ENCODE measurements around the gene PELI3.
A peak's percentile ranks its signal among the peaks of the same experiment; 100 is the strongest.
"Not testable (repeated sequence)": the region's sequence is repeated elsewhere in the genome, so short reads cannot be mapped to it uniquely, and the experiment has no call there.

Gene PELI3, protein sequence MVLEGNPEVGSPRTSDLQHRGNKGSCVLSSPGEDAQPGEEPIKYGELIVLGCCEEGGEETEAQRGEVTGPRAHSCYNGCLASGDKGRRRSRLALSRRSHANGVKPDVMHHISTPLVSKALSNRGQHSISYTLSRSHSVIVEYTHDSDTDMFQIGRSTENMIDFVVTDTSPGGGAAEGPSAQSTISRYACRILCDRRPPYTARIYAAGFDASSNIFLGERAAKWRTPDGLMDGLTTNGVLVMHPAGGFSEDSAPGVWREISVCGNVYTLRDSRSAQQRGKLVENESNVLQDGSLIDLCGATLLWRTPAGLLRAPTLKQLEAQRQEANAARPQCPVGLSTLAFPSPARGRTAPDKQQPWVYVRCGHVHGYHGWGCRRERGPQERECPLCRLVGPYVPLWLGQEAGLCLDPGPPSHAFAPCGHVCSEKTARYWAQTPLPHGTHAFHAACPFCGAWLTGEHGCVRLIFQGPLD

DNA sequence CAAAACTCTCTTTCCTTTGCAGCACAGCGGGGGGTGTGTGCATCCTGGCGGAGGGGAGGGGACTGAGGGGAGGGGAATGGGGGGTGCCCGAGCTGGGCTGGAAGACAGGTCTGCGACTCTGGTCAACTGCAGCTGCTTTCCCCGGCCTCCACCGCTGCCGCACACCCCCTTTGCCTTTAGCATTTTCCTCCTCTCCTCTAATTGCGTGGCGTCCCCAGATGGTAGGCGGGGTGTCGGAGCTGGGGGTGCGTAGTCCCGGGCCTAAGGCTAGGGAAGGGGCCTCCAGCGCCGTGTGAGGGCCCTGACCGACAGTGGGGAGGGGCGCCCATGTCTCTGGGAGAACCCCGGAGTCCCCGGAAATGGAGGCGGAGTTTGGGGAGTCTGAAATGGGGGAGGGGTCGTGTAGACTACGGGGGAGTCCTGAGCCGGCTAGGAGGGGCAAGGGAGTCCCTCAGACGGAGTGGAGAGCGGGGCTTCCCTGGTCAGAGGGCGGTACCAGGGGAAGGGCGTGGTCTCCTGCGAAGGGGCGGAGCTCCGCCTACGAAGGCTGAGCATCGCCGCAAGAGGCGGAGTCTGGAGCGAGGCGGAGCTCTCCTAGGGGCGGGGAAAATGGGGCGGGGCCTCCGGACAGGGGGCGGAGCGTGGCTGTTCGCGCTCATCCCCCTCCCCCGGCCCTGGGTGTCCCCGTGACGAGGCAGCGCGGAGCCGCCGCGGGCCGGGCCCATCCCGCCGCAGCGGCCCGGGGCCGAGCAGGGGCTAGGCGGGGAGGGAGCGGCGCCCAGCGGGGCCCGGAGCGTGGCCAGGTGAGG lies at the start of gene PELI3:
TSS of gene PELI3 (plus strand) at position 681 of the 809 bp plus-strand sequence. CDS start 1,224 bp downstream, outside the sequence.
- peak; percentile 96 for DNase-seq

DNA sequence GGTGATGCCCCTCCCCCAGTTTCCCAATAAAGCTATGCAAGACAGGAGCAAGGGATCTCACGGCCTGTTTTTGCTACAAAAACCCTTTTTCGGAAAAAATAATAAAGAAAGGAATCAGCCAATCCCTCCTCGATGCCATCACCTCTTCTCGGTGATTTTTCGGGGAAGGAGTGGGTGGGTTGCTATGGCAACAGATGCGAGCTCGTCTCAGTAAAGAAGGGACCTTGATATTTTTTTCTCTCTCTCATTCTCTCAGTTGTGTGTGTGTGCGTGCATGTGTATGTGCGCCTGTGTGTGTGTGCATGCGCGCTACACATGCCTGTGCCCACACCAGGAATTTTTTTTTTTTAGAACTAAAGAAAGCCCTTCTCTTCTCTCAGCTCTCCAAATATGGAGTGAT lies 49.7 kb upstream of the PELI3 start:
- no peak for DNase-seq

DNA sequence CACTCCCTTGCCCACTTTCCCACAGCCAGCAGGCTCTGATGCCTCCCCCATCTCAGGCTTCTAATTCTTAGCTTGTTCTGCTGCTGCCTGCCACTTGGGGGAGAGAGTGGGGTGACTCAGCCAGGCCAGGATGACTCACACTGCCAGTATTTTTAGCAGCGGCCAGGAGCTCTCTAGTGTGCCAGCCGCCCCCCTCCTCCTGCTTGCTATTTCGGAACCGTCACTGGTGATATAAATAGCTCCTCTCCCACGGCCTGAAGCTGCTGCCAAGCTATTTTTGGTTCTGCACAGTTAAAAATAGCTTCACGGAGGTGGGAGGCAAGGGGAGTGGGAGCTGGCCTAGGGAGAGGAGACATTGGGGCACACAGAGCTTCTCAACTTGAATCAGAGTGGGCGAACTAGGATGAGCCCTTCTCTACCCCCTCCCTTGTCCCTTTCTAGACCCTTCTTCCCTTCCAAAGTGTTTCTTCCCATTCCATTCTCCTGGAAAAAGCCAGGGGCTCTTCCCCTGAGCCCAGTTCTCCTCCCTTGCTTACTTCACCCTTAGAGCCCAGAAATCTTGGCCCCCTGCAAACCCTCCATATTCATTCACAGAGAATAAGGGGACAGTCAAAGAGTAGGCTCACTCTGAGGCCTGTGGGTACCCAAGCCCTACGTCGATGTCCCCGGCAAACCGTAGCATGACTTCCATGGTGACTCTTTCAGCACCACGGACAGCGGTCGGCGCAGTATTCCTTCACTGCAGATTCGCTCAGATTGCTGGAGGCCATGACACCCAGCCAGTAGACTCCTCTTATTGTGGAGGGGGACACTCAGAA lies 48.3 kb upstream of the PELI3 start:
- DNase-seq = peak; percentile 84

DNA sequence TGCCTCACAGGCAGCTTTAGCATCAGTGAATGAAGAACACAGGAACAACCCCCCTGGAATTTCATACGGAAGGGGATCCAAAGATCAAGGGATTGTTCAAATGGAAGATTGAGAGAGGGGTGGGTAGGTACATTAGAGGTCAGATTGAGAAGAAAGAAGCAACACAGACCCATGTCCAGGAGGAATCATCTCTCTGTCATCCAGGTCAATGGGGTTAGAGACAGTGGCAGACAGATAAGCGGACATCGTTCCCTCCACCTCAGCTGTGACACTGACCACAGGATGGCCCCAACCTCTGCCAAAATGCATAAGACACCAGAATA lies 47.8 kb upstream of the PELI3 start:
- DNase-seq = no peak

DNA sequence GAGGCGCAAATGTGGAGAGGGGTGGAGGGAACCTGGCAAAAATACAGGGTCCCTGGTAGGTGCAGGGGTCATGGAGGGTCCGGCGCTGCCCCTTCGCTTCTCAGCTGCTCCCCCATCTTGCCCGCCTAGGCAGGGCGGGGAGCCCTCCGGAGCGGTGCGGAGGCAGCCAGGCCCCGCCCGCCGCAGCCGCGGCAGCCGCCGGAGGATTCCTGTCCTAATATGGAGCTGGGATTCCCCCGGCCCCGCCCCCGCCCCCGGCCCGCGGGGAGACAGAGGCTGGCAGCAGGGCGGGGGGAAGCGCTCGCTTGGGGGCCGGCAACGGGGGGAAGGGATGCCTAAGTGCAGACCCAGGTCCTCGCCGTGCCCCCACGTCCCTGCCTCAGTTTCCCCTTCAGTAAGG lies 46.9 kb upstream of the PELI3 start:
- DNase-seq = peak; percentile 81

DNA sequence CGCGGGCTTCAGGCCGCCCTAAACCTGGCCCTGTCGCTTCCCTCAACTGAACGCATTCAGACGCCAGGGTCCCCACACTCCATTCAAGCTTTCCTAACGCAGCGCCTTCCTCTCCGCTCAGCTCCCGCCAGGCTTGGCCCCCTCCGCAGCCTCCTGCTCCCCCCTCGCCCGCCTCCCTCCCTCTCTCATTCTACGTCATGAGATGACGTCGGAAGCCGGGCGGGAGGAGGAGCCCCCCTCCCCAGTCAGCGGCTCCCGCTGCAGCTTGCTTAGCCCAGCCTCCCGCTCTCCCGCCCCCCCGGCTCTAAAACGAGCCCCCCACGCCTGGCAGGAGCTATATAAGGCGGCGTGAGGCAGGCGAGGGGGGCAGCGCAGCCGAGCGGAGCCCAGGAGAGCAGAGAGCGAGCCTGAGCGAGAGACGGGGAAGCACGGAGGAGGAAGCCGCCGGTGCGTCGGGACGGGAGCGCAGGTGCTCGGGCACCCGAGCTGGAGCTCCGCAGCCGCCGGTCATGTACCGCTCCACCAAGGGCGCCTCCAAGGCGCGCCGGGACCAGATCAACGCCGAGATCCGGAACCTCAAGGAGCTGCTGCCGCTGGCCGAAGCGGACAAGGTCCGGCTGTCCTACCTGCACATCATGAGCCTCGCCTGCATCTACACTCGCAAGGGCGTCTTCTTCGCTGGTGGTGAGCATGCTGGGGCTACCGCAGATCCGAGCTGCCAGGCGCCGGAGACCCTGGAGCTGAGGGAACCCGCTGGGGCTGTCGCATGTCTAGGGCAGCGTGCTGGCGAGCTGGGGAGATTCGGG lies 45.8 kb upstream of the PELI3 start, which contains the start of gene NPAS4:
TSS of gene NPAS4 (plus strand) at position 365 of the 806 bp plus-strand sequence. CDS start at position 510, 145 bp downstream.
- DNase-seq = peak; percentile 94

DNA sequence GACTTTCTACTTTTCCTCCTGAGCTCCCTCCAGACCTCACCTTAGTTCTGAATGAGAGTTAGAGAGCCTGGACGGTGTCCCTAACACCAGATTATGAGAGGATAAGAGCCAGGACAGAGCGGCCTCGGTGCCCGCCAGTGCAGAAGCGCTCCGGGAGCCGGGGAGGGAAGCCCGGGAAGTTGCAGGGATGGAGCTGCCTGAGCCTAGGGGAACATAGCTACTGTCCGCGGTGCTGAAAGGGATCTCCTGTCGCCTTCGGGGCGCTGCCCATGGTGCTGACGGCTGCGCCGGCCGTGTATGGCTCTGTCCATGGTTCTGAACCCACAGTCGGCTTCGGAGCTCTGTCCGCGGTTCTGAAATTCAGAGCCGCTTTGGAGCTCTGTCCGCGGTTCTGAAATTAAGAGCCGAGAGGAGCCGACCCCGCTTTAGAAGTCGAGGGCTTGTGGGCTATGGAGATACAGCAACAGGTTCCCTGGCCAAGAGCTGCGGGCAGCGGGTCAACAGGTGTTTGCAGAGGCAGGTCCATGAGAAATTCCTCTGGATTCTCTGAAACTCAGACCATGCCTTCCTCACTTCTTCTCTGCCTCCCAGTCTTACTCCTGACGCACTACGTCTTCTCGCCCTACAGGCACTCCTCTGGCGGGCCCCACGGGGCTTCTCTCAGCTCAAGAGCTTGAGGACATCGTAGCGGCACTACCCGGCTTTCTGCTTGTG lies 45.1 kb upstream of the PELI3 start:
- DNase-seq = peak; percentile 36

DNA sequence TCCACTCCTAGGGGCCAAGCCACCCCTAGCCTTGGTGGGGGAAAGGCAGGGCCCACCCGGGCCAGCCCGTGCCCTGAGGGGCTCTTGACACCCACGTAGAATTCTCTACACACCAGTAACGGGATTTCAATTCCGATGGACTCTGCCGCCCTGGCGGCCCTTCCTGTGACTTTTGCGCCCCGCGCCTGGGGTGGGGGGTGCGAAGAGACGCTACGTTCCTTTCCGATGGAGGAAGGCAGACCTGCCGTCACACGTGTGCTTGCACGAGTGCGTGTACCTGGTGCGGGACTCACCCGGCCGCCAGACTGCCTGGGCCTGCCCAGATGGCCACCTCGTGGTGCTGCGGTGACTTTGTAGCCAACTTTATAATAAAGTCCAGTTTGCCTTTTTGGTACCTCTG lies 40.4 kb upstream of the PELI3 start:
- DNase-seq = no peak

DNA sequence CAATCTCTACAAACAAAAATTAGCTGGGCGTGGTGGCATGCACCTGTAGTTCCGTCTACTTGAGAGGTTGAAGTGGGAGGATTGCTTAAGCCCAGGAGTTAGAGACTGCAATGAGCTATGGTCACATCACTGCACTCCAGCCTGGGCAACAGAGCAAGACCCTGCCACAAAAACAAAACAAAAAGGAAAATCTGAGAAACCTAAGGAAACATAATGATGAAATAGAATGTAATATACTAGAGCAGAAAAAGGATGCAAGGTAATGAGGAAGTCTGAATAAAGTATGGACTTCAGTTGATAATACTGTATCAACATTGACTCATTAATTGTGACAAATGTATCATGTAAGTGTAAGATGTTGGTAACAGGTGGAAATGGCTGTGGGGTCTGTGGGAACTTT lies 37.8 kb upstream of the PELI3 start:
- no peak for DNase-seq

DNA sequence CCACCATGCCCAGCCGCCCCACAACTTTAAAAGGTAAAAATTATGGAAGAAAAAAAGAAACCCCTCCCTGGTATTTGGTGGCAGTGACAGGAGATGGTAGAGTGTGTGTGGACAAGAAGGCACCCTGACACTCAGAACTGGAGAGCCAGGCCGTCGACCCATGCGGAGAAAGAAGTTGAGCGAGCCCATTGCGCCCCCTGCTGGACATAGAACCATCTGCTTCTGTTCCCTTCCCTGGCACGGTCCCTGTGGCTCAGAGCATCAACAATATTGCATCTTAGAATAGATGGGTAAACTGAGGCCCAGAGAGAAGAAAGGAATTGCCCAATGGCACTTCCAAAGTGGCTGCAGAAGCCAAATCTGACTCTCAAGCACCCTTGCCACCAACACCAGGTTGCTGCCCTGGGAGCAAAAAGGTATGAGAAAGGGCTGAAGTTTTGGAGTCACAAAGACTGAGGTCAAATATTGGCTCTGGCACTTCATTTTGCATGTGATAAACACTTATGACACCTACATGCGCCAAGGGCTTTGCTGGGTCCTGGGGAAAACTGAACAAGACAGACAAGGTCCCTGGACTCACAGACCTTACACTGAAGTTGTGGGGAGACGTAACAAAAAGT lies 36.6 kb upstream of the PELI3 start:
- DNase-seq = peak; percentile 84

DNA sequence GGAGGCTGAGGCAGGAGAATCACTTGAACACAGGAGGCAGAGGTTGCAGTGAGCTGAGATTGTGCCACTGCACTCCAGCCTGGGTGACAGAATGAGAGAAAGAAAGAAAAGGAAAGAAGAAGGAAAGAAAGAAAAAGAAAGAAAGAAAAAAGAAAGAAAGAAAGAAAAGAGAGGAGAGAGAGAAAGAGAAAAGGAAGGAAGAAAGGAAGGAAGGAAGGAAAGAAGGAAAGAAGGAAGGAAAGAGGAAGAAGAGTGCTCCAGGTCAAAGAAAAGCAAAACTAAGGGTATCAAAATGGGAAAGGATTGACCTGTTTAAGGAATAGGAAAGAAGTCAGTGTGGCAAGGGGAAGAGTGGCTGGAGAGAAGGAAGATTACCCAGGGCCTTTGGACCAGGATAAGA lies 35.4 kb upstream of the PELI3 start:
- DNase-seq = not testable (repeated sequence)

DNA sequence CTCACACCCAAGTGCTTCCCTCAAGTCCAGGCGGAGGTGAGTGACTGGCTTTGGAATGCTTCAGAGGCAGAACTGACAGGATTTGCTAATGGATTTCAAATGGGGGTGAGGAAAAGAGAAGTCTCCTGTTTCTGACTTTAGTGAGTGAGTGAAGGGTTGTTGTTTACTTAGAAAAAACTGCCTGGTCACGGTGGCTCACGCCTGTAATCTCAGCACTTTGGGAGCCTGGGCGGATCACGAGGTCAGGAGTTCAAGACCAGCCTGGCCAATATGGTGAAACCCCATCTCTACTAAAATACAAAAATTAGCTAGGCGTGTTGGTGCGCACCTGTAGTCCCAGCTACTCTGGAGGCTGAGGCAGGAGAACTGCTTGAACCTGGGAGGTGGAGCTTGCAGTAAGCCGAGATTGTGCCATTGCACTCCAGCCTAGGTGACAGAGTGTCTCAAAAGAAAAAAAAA lies 34.8 kb upstream of the PELI3 start:
- DNase-seq = not testable (repeated sequence)

DNA sequence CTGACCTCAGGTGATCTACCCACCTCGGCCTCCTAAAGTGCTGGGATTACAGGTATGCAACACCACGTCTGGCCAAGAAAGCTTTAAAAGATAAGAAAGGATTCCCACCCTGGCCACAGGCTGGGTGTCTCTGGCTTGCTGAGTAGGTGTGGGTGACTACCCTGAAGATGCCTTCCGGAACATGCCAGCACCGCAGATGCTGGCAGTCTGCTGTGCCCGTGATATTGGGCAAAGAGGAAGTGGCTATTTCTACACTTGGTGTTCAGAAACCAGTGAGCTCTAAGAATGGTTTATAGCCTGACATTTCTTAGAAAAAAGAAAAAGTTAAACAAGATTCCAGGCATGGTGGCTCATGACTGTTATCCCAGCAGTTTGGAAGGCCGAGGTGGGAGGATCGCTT lies 34.1 kb upstream of the PELI3 start:
- DNase-seq = no peak

DNA sequence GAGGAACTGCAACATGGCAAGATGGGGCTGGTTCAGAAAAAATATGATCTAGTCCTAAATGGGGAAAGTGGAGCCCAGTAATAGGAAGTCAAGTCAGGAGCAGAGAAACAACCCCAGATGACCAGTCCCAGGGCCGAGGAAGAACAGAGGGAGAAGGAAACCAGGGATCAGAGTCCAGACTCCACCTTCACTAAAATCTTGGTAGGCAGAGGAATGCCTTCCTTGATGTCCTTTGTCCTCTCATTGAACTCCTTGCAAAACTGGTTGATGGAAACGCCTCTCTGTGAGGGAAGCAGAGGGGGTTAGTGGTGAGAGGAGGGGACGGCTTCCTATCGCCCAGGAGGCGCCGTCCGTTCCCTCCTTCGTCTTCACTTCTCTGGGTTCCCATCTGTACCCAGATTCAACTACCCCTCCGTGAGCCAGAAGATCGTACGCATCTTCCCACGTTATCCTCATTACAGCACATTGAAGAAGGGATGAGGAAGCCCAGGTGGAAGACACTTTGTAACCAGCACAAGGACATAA lies 28.7 kb upstream of the PELI3 start:
- DNase-seq = no peak

DNA sequence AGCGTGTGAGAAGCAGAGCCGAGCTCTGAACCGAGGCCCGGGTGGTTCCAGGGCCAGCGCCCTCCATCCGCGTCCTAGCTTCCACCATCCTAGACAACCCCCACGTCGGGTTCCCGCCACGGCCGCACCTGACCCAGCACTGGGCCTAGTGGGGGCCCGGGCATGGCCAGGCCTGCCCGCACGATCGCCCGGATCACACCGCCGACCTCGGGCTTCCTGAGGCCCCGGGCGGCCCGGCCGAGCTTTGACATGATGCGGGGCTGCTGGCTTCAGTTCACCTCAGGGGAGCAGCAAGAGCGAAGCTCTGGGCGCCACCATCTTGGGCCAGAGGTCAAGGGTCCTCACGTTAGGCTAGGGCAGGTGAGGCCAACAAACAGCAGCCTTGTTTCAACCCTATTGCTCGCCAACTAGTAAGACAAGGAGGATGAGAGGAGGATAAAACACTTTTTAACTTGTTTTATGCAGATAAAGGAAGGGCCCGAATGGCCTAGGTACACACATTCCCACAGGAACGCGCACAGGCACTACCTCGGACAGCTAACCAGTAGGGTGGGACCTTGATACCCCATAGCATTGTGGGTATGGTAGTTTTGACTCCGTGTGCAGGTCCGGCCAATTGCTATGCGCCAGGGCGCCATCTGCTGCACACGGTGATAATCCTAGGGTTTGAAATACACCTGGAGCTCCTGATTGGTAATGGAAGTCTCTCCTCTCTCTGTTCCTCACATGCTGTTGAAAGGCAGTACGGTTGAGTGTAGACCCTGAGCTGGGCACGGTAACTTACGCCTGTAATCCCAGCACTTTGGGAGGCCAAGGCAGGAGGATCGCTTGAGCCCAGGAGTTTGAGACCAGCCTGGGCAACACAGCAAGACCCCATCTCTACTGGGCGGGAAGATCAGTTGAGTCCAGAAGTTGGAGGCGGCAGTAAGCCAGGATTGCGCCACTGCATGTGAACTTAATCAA lies 27.9 kb upstream of the PELI3 start, which contains the start of gene MRPL11:
TSS of gene MRPL11 (minus strand) at position 345 of the 963 bp plus-strand sequence. CDS start at position 251, 94 bp downstream.
- peak; percentile 98 for DNase-seq

DNA sequence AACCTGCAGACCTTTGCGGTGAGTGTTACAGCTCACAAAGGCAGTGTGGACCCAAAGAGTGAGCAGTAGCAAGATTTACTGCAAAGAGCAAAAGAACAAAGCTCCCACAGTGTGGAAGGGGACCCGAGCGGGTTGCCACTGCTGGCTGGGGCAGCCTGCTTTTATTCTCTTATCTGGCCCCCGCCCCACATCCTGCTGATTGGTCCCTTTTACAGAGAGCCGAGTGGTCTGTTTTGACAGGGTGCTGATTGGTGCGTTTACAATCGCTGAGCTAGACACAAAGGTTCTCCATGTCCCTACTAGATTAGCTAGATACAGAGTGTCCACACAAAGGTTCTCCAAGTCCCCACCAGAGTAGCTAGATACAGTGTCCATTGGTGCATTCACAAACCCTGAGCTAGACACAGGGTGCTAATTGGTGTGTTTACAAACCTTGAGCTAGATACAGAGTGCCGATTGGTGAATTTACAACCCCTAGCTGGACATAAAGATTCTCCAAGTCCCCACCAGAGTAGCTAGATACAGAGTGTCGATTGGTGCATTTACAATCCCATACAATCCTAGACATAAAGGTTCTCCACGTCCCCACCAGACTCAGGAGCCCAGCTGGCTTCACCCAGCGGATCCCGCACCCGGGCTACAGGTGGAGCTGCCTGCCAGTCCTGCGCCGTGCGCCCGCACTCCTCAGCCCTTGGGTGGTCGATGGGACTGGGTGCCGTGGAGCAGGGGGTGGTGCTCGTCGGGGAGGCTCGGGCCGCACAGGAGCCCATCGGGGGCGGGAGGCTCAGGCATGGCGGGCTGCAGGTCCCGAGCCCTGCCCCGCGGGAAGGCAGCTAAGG lies 26.4 kb upstream of the PELI3 start:
- DNase-seq = peak; percentile 76

DNA sequence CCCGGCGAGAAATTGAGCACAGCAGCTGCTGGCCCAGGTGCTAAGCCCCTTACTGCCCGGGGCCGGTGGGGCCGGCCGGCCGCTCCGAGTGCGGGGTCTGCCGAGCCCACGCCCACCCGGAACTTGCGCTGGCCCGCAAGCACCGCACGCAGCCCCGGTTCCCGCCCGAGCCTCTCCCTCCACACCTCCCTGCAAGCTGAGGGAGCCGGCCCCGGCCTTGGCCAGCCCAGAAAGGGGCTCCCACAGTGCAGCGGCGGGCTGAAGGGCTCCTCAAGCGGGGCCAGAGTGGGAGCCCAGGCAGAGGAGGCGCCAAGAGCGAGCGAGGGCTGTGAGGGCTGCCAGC lies 25.8 kb upstream of the PELI3 start:
- DNase-seq = not testable (repeated sequence)

DNA sequence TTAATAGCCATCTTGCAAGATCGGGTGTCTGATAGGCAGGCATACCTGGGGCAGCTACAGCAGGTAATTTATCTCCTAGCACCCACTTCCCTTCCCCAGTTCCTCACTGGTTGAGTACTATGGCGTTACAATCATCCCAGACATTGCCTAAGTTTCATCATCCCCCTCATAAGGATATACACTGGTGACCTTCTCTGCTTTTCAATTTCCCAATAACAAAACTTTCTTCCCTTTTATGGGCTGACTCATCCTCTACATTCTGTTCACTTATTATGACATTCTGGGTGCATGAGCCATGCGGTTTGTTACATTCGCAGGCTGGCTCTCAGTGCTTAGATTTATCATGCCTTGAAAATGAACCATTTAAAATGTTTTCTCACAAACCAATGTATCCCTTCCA lies 23.1 kb upstream of the PELI3 start:
- no peak for DNase-seq

Data from NCI-H69 (cell line).